Tibial artery (tissue), 4 donors: Measurements from ENCODE around the gene AGXT2.

Experiments used
- DNase-seq, 2 donors: peaks; one replicate each; pipeline ENCODE4 v3.0.0-alpha.2; 2019
- H3K27ac ChIP-seq, 2 donors: fragments of 200-600 bp; sonication (generic) in 1 of 2; 1 replicate in 1 of 2; 2 replicates in 1 of 2; pipeline ENCODE4 v1.5.1; 2018 to 2019; ENCODE audit warnings: mild to moderate bottlenecking in 1 of 2
- H3K27me3 ChIP-seq, 2 donors: fragments of 200-600 bp; sonication (generic) in 1 of 2; one replicate each; pipeline versions ENCODE4 v1.5.1 to v1.6.0; 2016 to 2019
- H3K36me3 ChIP-seq, 3 donors: fragments of 200-600 bp; sonication (generic) in 2 of 3; one replicate each; pipeline ENCODE4 v1.5.1; 2016 to 2019; ENCODE audit warnings: mild to moderate bottlenecking in 2 of 3
- H3K4me1 ChIP-seq, 4 donors: fragments of 200-600 bp; sonication (generic) in 2 of 4; 1 replicate in 3 of 4; 2 replicates in 1 of 4; pipeline ENCODE4 v1.5.1; 2016 to 2019
- H3K4me3 ChIP-seq, 2 donors: fragments of 200-600 bp; sonication (generic) in 1 of 2; 1 replicate in 1 of 2; 2 replicates in 1 of 2; pipeline ENCODE4 v1.5.1; 2018 to 2019; ENCODE audit warnings: mild to moderate bottlenecking in 2 of 2
- H3K9me3 ChIP-seq, 3 donors: fragments of 200-600 bp; sonication (generic) in 1 of 3; one replicate each; pipeline ENCODE4 v1.5.1; 2016 to 2019
- intact Hi-C: fragments of 100-400 bp; cut with DNase I; formaldehyde crosslinking; loops from one replicate; pipeline ENCODE4 v1.15.0; 2023; ENCODE audit warnings: low total_unique reads
- TF ChIP-seq, protein P1 (sequence below), 2 experiments: fragments of 200-600 bp in 1 of 2; fragments of 450-650 bp in 1 of 2; IDR thresholded peaks; one replicate each; pipeline ENCODE4 v1.5.1; 2017 to 2019; ENCODE audit warnings: antibody characterized with exemption in 2 of 2, mild to moderate bottlenecking in 1 of 2, moderate library complexity in 1 of 2

The AGXT2 gene, protein sequence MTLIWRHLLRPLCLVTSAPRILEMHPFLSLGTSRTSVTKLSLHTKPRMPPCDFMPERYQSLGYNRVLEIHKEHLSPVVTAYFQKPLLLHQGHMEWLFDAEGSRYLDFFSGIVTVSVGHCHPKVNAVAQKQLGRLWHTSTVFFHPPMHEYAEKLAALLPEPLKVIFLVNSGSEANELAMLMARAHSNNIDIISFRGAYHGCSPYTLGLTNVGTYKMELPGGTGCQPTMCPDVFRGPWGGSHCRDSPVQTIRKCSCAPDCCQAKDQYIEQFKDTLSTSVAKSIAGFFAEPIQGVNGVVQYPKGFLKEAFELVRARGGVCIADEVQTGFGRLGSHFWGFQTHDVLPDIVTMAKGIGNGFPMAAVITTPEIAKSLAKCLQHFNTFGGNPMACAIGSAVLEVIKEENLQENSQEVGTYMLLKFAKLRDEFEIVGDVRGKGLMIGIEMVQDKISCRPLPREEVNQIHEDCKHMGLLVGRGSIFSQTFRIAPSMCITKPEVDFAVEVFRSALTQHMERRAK

DNA sequence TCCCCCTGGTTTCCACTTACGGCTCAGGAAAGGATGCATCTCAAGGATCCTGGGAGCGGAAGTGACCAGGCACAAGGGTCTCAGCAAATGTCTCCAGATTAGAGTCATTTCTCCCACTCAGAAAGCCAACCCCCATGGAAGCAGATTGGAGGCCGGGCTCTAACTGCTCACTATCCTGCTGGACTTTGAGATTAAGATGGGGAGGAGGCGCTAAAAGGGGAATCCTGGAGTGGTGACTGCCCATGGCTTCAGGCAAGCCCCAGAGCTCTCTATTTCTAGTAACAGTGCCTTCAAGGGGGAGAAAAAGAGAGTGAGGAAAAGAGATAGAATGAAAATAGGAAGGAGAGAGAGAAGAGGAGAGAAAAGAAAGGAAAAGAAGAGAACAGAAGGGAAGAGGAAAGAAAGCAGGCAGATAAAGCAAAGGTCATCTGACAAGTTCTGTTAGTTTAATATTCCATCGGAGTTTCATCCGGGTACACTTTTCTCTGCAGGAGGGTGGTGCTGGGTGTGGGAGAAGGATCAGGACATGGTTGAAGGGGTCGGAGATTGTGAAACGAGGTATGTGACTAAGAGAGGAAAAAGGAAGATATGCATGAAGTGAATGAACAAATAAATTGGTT, at the start of gene AGXT2:
TSS of gene AGXT2 (minus strand) at position 165 of the 620 bp plus-strand sequence. CDS start at position 108, 57 bp downstream.
- intact Hi-C loops: no loop called here
- Histone ChIP-seq H3K36me3 (no peaks in the 10 kb centered on the region), H3K4me3 (no peak within 1 kb of the TSS), H3K4me1 (no peaks in the 10 kb centered on the region), H3K27ac (no peak within 1 kb of the TSS), H3K9me3 (no peaks in the 10 kb centered on the region), H3K27me3 (peaks cover 0 to 3% of the 10 kb centered on the region in 2 donors)
- DNase-seq: no peak
- TF ChIP-seq, protein P1, sequence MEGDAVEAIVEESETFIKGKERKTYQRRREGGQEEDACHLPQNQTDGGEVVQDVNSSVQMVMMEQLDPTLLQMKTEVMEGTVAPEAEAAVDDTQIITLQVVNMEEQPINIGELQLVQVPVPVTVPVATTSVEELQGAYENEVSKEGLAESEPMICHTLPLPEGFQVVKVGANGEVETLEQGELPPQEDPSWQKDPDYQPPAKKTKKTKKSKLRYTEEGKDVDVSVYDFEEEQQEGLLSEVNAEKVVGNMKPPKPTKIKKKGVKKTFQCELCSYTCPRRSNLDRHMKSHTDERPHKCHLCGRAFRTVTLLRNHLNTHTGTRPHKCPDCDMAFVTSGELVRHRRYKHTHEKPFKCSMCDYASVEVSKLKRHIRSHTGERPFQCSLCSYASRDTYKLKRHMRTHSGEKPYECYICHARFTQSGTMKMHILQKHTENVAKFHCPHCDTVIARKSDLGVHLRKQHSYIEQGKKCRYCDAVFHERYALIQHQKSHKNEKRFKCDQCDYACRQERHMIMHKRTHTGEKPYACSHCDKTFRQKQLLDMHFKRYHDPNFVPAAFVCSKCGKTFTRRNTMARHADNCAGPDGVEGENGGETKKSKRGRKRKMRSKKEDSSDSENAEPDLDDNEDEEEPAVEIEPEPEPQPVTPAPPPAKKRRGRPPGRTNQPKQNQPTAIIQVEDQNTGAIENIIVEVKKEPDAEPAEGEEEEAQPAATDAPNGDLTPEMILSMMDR (IDR thresholded peaks at IDR 0.05): no peak

DNA sequence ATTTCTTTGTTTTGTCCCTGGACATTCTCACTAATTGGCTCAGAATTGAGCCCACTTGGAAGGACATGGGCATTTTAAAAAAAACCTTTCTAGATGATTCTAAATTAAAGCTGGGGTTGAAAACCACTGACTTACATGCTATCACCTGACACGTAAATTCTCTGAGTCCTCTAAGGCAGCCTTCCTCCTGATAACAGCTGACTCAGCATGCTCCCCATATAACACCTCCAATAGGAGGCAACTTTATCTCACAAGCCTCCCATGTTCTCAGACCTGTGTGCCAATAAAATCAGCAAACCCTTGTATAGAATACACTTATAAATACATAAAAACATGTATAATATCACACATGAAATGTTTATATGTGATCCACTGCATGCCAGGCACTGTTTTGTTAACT, 49.2 kb upstream of the AGXT2 start:
- Histone ChIP-seq H3K4me1 (no peaks in the 10 kb centered on the region), H3K9me3 (no peaks in the 10 kb centered on the region), H3K27ac (no peak overlapping the region), H3K27me3 (no peaks in the 10 kb centered on the region), H3K36me3 (no peaks in the 10 kb centered on the region), H3K4me3 (no peak overlapping the region)
- intact Hi-C loops: no loop called here
- TF ChIP-seq, protein P1 (IDR thresholded peaks at IDR 0.05): no peak
- no peak for DNase-seq

DNA sequence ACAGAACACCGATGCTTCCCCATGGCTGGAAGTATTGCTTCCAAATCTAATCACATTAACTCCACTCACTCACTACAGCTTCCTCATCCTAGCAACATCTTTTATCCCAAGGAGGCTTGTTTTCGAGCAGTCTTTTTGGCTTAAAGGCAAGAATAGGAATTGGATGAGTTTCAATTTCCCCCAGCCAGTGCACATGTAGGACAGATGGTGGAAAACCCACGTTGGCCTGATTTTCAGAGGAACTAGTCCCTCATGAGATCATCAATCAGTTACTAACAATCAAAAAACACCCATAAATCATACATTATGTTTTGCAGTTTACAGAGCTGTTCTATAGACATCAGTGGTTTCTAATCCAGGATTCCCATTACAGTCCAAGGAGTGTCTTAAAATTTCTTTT, 48.5 kb upstream of the AGXT2 start:
- DNase-seq: no peak
- intact Hi-C loops: no loop called here
- no peaks in the 10 kb centered on the region for H3K9me3 ChIP-seq

DNA sequence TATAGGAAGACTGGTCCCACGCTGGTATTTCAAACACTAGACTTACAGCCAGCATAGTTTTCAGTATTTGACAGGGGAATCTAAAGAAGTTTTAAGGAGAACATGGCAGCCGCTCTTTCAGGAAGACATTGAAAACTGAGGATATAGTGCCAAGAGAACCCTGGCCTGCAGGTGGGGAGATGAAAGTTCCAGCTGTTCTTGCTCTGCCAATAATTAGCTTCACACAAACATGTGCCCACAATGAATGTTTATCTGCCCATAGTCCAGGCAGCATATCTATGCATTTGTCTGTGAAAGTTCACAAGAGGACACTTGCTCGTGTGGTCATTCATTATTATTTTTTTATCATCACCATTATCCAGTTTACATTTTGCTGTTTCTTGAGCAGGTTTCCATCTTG, 47.6 kb upstream of the AGXT2 start:
- no peaks in the 10 kb centered on the region for H3K36me3 ChIP-seq
- no peaks in the 10 kb centered on the region for H3K9me3 ChIP-seq
- no peak overlapping the region for H3K27ac ChIP-seq
- DNase-seq: no peak
- H3K27me3 ChIP-seq: no peaks in the 10 kb centered on the region
- intact Hi-C loops: no loop called here
- TF ChIP-seq, protein P1 (IDR thresholded peaks at IDR 0.05): no peak
- no peak overlapping the region for H3K4me3 ChIP-seq
- H3K4me1 ChIP-seq: no peaks in the 10 kb centered on the region

More for the DNA sequence above, 48.5 kb upstream of the AGXT2 start:
- H3K27me3 ChIP-seq: no peaks in the 10 kb centered on the region
- no peak overlapping the region for H3K4me3 ChIP-seq
- TF ChIP-seq, protein P1 (IDR thresholded peaks at IDR 0.05): no peak
- no peaks in the 10 kb centered on the region for H3K36me3 ChIP-seq
- no peak overlapping the region for H3K27ac ChIP-seq
- no peaks in the 10 kb centered on the region for H3K4me1 ChIP-seq

DNA sequence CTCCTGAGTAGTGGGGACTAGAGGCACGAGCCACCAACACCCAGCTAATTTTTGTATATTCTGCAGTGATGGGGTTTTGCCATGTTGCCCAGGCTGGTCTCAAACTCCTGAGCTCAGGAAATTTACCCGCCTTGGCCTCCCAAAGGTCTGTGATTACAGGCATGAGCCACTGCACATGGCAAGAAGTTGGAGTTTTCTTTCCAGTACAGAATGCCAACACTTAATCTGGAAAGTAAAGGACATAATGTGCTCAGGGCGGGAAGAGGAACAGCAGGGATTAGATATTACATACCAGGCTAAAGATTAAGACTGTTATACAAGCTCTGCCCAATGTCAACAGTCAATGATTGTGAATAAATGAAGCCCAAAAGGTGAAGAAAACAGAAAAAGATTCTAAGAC, 47.2 kb upstream of the AGXT2 start:
- H3K4me3 ChIP-seq: no peak overlapping the region
- DNase-seq: no peak
- no peaks in the 10 kb centered on the region for H3K27me3 ChIP-seq
- H3K27ac ChIP-seq: no peak overlapping the region
- H3K9me3 ChIP-seq: no peaks in the 10 kb centered on the region
- TF ChIP-seq, protein P1 (IDR thresholded peaks at IDR 0.05): no peak
- intact Hi-C loops: no loop called here
- H3K4me1 ChIP-seq: no peaks in the 10 kb centered on the region
- no peaks in the 10 kb centered on the region for H3K36me3 ChIP-seq
